ENCODE results near the gene SMYD3. TPM values are rescaled to one million over a fixed set of nuclear protein-coding genes. Genes with fewer than 3 reads are reported as not detected.
"Not testable (repeated sequence)": the region's sequence is repeated elsewhere in the genome, so short reads cannot be mapped to it uniquely, and the experiment has no call there.

Gene SMYD3
- total RNA-seq, 1 donor from 2014 or later, result 8.2 TPM

DNA sequence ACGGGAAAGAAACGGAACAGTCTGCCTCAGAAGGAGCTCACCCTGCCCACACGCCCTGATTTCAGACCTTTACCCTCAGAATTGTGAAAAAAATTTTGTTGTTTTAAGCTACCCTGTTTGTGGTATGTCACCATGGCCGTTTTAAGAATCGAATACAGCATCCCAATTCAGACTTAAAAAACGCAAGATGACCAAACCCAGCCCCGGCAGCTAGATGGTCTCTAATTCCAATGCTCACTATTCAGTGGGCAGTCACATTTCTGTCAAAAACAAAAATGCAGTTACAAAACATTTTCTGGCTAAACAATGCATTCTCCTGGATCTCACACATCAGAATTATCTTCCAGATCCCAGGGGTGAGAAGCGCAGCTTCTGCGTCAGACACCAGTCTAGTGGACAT, 527.5 kb downstream of the SMYD3 start:
- no peak for DNase-seq
- intact Hi-C loops (cut with micrococcal nuclease), result no loop called here
- ATAC-seq, result no peak

DNA sequence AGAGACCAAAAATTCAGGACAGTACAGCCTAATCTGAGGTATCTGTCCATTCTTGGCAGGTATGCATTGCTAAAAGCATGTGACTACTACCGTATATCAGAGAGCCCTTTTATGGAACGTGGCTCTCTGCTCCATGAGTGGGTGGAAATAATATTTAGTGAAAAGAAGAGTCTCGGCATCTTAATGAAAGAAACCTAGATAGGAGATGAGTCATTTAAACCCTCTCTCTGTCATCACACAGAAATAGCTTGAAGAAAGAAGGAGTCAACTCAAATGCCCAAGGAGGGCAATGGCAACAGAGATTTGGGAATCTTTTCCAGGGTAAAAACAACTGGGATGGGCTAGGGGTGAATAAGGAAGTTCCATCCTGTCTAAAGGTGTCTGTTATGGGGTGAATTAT, 528.2 kb downstream of the SMYD3 start:
- intact Hi-C loops (cut with micrococcal nuclease), result no loop called here

GRCh38 chr1:245972476-245972875, 534.6 kb downstream of the SMYD3 start:
- intact Hi-C loops (cut with micrococcal nuclease), result no loop called here
- DNase-seq, result no peak
- ATAC-seq, result no peak

More for the DNA sequence above, 528.2 kb downstream of the SMYD3 start:
- DNase-seq (no peak), ATAC-seq (no peak)

DNA sequence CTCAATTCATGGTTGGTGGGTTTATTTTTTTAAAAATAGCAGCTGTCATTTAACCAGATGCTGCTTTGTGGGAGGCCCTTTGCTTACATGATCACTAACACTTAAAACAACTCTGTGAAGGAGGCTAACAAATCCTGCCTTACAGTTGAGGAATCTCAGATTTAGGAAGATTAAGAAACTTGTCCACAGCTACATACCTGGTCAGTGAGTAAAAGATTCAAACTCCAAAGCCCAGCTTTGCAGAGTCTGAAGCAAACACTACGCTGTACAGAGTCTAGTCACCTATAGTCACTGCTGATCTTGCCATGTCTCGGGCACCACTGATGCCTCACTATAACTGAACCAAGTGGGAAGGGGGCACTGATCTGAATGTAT, 535.4 kb downstream of the SMYD3 start:
- ATAC-seq (no peak), DNase-seq (no peak)
- intact Hi-C loops (cut with micrococcal nuclease), result no loop called here

GRCh38 chr1:245971076-245971710, 535.9 kb downstream of the SMYD3 start:
- DNase-seq; intact Hi-C loops (cut with micrococcal nuclease); ATAC-seq: not testable (repeated sequence)

- ATAC-seq (no peak), DNase-seq (no peak)
- intact Hi-C loops (cut with micrococcal nuclease), result no loop called here
These were observed 537.8 kb downstream of the SMYD3 start for GRCh38 chr1:245969283-245969682.

DNA sequence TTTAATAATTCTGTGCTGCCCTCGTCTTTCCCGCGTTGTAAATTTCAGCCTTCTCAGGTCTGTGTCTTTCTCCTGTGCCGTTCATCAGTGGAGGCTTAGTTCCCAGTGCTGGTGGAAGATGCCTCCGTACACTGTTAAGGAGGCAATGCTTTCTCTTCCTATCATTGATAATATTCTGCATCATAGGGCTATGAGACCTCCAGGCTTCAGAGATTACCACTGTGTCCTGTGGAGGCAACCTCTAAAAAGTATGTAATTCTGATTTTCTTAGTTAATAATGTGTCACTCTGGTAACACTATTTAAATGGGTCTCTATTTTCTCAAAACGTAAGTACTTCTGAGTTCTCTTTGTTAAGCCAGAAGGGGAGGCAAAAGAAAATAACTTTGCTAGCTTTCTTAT, 538.3 kb downstream of the SMYD3 start:
- intact Hi-C loops (cut with micrococcal nuclease), result no loop called here
- ATAC-seq, result no peak

DNA sequence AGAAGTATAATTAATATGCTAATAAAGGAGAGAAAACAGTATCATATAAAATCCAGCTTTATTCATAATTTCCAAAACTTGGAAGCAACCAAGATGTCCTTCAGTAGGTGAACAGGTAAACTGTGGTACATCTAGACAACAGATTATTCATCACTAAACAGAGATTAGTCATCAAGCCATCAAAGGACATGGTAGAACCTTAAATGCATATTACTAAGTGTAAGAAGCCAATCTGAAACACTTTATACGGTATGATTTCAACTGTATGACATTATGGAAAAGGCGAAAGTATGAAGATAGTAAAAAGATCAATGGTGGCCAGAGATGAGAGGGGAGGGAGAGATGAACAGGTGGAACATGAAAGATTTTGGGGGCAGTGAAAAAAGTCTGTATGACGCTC, 541.7 kb downstream of the SMYD3 start:
- ATAC-seq (no peak), DNase-seq (no peak)
- intact Hi-C loops (cut with micrococcal nuclease), result no loop called here

More for the DNA sequence above, 538.3 kb downstream of the SMYD3 start:
- no peak for DNase-seq

GRCh38 chr1:245963649-245964048, 543.4 kb downstream of the SMYD3 start:
- DNase-seq, result no peak
- intact Hi-C loops (cut with micrococcal nuclease), result no loop called here
- no peak for ATAC-seq

GRCh38 chr1:245962453-245962852, 544.6 kb downstream of the SMYD3 start:
- no peak for ATAC-seq
- intact Hi-C loops (cut with micrococcal nuclease), result no loop called here
- DNase-seq, result no peak

DNA sequence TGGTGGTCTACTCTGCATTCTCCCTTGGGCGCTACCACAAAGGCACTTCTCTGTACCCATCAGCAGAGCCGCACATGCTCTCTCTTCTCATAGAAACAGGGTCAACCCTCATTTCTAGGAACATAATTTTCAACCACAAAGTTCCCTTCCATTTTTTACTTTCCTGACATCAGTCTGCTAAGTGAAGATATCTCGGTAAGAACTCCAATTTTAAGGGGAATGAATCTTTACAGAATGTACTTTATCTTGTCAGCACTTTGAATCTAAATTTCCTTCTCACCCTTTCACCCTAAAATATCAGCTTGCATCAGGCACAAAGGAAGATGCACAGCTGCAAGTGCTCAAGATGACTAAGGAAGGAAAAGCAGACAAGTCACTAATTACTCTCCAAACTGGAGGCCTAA, 545.9 kb downstream of the SMYD3 start:
- intact Hi-C loops (cut with micrococcal nuclease), result no loop called here
- ATAC-seq (no peak), DNase-seq (no peak)

DNA sequence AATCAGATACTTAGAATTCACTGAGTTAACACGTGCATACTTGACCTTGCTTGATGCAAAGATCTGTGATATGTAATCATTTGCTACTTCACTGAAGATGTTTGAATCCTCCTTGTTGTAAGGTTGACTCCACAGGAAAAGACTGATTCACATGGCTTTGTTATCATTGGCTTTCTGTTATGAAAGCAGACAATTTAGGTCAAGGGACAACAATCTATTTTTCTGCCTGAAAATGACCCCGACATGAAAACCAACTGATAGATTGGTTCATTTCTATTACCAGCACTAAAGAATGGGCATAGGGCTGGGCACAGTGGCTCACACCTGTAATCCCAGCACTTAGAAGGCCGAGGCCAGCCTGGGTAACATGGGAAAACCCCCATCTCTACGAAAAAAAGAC, 546.9 kb downstream of the SMYD3 start:
- intact Hi-C loops (cut with micrococcal nuclease), result no loop called here
- ATAC-seq (no peak), DNase-seq (no peak)

DNA sequence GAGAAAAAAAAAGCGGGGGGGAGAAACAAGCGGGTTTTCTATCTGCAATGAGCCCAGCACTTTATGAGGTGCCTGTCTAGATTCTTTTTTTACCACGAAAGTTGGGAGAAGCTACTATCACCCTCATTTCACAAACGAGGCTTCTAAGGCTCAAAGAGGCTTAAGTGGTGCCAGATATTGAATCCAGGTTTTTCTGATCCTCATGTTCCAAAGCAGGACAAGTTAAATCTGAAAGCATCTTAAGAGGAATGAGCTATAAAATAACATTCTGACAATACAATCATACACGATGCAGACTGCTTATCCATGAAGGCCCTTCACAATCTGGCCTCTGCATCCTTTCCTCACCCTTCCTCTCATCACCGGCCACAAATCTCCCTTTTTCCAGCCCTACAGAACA, 549.1 kb downstream of the SMYD3 start:
- intact Hi-C loops (cut with micrococcal nuclease), result no loop called here
- DNase-seq (no peak), ATAC-seq (no peak)

- ATAC-seq (no peak), DNase-seq (no peak)
- intact Hi-C loops (cut with micrococcal nuclease), result no loop called here
These were observed 549.7 kb downstream of the SMYD3 start for GRCh38 chr1:245957427-245957826.

DNA sequence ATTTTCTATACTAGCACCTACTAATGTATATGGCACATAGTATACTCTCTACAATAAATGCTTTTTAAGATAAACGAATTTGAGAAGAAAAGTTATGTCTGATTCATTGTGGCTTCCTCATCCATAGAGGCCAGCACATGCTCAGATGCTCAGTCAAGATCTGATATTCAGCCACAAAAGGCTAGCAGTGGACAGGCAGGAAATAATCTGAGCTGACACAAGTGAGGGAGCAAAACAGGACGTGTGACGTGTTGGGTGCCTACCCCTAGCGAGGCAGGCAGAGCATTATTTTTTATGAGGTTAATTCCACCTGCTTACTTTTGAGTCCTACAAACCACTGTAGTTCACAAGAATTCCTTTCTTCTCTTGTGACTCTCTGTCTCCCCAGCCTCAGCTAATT, 550.9 kb downstream of the SMYD3 start:
- no peak for ATAC-seq

DNA sequence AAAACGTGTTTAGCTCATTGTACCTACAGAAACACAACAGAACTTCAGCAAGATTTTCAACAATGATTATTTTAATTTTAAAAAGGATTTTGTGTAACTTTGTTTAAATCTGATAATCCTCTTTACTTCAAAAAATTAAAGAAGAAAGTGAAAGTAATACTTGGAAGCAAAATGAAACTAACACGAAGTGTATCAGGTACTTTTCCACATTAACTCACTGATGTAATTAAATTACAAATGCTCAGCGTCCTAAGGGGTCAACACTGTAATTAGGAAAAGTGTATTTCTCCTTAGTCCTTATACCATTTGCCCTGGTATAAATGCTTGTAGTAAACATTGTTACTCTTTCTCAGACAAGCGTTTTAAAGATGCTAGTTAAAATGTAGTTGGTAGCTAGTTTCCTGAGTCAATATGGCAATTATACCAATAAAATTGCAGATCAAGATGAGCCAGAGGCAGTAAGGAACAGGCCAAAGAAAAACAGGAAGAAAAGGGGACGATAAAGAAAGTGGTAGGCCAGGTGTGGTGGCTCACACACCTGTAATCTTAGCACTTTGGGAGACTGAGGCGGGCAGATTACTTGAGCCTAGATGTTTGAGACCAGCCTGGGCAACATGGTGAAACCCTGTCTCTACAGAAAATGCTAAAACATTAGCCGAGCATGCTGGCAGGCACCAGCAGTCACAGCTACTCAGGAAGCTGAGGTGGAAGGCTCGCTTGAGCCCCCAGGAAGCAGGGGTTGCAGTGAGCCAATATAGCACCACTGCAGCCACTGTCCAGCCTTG, 553.0 kb downstream of the SMYD3 start:
- intact Hi-C loops (cut with micrococcal nuclease), result no loop called here
- no peak for DNase-seq
- ATAC-seq, result no peak

More for the DNA sequence above, 550.9 kb downstream of the SMYD3 start:
- no peak for DNase-seq
- intact Hi-C loops (cut with micrococcal nuclease), result no loop called here

- DNase-seq, result no peak
These were observed 554.6 kb downstream of the SMYD3 start for GRCh38 chr1:245952383-245953026.

GRCh38 chr1:245948786-245949185, 558.3 kb downstream of the SMYD3 start:
- intact Hi-C loops (cut with micrococcal nuclease), result no loop called here

More at GRCh38 chr1:245952383-245953026, 554.6 kb downstream of the SMYD3 start:
- intact Hi-C loops (cut with micrococcal nuclease), result no loop called here
- ATAC-seq, result no peak

GRCh38 chr1:245946905-245947304, 560.2 kb downstream of the SMYD3 start:
- DNase-seq (peak; percentile 35), ATAC-seq (peak; percentile 20)

More at GRCh38 chr1:245948786-245949185, 558.3 kb downstream of the SMYD3 start:
- DNase-seq, result no peak
- ATAC-seq, result no peak

GRCh38 chr1:245945136-245945535, 561.9 kb downstream of the SMYD3 start:
- DNase-seq; intact Hi-C loops (cut with micrococcal nuclease); ATAC-seq: not testable (repeated sequence)

More at GRCh38 chr1:245946905-245947304, 560.2 kb downstream of the SMYD3 start:
- intact Hi-C loops (cut with micrococcal nuclease), result no loop called here

Measured in left ventricle myocardium superior (tissue), 1 donor.